GM12872 (cell line): ENCODE results near the gene AFDN.

Experiments used
- TF ChIP-seq, protein P1 (sequence below): IDR thresholded peaks from 3 replicates; pipeline ENCODE4 v1.5.1; 2011; ENCODE audit warnings: low read depth, mild to moderate bottlenecking, low read length, moderate library complexity; ENCODE audit not compliant: insufficient read depth

The AFDN gene

DNA sequence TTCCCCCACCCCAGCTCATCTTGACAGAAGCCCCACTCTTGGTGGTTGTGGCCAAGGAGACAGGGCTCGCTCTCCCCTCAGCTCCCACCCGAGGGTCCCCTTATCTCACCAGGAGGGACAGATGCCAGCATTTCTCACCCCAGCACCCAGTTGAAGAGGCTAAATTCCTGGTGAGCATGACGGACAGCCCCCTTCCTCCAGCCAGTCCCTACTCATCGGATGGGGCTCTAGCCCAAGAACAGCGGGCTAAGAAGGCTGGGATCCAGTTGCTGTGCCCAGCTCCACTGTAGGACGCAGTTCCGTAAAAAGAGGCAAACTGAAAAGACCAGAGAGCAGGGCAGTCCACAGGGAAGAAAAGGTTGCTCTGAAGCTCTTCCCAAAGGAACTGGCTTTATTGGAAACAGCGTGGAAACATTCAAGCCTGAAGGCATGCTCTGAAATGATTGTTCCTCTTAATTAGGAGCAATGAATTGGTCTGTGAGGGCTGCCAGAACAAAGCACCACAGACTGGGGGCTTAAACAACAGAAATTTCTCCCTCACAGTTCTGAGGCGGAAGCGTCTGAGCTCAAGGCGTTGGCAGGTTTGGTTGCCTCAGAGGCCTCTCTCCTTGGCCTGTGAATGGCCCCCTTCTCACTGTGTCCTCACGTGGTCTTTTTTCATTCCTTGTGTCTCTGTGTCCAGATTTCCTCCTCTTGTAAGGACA, 152.9 kb downstream of the AFDN start:
- TF ChIP-seq, protein P1, sequence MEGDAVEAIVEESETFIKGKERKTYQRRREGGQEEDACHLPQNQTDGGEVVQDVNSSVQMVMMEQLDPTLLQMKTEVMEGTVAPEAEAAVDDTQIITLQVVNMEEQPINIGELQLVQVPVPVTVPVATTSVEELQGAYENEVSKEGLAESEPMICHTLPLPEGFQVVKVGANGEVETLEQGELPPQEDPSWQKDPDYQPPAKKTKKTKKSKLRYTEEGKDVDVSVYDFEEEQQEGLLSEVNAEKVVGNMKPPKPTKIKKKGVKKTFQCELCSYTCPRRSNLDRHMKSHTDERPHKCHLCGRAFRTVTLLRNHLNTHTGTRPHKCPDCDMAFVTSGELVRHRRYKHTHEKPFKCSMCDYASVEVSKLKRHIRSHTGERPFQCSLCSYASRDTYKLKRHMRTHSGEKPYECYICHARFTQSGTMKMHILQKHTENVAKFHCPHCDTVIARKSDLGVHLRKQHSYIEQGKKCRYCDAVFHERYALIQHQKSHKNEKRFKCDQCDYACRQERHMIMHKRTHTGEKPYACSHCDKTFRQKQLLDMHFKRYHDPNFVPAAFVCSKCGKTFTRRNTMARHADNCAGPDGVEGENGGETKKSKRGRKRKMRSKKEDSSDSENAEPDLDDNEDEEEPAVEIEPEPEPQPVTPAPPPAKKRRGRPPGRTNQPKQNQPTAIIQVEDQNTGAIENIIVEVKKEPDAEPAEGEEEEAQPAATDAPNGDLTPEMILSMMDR, result no peak

DNA sequence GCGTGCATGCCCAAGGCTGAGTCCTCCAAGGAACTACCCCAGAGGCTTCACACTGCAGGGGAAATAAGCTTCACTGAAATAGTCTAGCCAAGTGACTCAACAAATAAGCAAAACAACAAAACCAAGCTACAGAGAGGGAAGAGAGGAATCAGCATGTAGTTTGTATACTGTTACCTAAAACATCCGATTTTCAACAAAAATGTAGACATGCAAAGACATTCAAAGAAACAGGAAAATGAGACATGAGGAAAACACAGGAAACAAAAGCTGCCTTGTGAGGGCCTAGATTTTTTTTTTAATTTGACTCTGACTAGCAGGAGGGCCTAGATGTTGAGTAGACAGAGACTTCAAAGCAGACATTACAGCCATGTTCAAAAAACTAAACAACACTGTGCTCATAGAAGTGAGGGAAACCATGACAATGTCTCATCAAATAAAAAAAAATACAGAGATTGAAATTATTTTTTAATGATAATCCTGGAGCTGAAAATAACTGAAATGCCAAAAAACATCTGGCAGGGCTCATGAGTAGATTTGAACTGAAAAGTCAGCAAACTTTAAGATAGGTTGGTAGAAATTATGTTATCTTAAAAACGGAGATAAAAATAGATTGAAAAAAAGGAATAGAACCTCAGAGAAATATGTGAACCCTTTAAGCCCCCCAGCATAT, 154.3 kb downstream of the AFDN start:
- TF ChIP-seq, protein P1, result no peak

DNA sequence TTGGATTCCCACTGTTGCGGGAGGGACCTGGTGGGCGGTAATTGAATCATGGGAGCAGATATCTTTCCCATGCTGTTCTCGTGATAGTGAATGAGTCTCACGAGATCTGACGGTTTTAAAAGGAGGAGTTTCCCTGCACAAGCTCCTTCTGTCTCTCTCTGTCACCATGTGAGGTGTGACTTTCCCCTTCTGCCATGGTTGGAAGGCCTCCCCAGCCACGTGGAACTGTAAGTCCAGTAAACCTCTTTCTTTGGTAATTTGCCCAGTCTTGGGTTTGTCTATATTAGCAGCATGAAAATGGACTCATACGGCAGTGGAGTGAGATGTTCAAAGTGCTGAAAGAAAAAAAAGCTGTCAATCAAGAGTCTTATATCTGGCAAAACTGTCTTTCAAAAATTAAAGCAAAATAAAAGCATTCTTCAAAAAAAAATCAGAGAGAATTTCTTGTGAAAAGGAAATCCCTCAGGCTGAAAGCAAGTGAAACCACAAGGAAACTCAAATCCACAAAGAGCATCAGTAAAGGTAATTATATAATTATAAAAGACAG, 155.3 kb downstream of the AFDN start:
- TF ChIP-seq, protein P1, result no peak

DNA sequence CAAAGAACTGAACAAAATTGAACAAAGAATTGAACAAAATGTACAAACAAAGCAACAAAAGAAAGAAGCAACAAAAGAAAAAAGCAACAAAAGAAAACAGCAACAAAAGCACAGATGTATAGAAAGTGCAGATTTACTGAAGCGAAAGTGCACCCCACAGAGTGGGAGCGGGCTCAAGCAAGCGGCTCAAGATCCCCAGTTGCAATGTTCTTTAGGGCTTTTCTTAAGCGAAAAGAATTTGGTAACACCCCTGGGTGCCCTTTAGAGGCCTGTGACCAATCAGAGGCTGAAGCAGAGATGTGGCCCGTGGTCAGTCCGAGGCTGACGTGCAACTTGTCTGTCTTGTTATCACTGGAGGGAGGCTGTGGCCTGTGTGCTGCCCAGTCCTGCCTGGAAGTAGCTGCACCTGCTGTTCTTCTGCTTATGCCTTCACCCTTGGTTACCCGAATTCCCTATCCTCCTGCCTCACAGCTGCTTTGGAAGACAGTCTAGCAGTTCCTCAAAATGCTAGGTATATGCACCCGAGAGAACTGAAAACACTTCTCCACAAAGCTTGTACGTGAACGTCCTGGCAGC, 157.5 kb downstream of the AFDN start:
- TF ChIP-seq, protein P1, result no peak

DNA sequence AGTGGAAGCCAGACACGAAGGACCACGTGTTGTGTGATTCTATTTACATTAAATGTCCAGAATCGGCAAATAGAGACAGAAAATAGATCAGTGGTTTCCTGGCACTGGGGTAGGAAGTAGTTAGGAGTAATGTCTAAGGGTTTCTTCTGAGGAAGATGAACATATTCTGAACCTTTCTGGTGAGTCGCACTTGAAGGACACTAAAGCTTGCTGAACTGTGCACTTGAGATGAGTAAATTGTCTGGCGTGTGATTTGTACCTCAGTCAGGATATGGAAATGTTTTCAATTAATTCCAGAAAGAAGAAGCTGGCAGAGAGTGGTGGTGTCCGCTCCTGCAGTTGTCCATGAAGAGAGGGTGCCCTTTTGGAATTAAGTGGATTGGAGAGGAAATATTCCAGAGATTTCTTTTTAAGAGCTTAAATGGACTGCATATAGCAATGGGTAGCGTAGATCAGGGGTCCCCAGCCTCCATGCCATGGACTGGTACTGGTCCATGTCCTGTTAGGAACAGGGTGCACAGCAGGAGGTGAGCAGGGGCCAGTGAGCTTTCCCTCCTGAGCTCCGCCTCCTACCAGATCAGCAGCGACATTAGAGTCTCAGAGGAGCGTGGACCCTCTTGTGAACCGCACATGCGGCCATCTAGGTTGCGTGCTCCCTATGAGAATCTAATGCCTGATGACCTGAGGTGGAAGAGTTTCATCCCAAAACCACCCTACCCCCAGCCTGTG, 158.3 kb downstream of the AFDN start:
- TF ChIP-seq, protein P1, result no peak

DNA sequence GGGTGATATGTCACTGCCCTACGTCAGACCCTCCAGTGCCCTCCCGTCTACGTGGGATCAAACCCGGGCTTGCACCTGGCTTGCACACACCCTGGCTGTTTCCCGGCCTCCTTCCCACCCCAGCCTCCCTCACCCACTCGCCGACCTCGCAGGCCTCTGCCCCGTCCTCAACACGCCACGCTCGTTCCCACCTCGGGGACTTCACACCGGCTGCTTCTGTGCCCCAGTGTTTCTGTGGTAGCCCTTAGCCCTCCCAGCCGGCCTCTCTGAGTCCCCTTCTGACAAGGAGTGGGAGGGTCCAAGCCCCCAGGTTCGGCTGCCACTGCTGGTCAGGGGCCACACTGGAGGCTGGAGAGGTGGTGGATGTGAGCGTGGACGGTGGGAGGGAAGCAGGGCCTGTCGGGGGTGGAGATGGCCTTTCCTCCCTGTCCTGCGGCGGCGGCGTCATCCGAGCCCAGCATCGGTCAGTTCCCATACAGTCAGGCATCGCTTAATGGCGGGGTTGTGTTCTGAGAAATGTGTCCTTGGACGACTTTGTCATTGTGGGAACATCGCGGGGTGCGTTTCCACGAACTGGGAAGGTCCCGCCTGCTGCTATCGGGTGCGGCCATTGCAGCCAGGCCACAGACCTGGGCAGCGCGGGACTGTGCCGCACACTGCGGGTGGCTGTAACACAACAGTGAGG, 159.3 kb downstream of the AFDN start:
- TF ChIP-seq, protein P1, result no peak
